HepG2 (cell line): ENCODE results near the gene RAPSN. TPM values are rescaled to one million over a fixed set of nuclear protein-coding genes. Genes with fewer than 3 reads are reported as not detected.

Experiments used
- DDIT3 ChIP-seq: sonication (generic); formaldehyde crosslinking; IDR thresholded peaks from 2 replicates; pipeline ENCODE4 v1.4.0; 2020; ENCODE audit warnings: mild to moderate bottlenecking, missing genetic modification reagents
- FOXJ3 ChIP-seq: sonication (generic); formaldehyde crosslinking; IDR thresholded peaks from 2 replicates; pipeline ENCODE4 v1.4.0; 2020; ENCODE audit warnings: missing genetic modification reagents, mild to moderate bottlenecking, borderline replicate concordance
- HDAC2 ChIP-seq: sonication (generic); formaldehyde crosslinking; IDR thresholded peaks from 2 replicates; pipeline ENCODE4 v1.4.0; 2020; ENCODE audit warnings: missing genetic modification reagents
- HNF4A ChIP-seq: sonication (generic); formaldehyde crosslinking; IDR thresholded peaks from 2 replicates; pipeline ENCODE4 v1.4.0; 2020; ENCODE audit warnings: missing genetic modification reagents
- NONO ChIP-seq, 2 experiments: fragments of 450-650 bp in 1 of 2; sonication (generic) in 1 of 2; formaldehyde crosslinking in 1 of 2; IDR thresholded peaks in 1 of 2; conservative IDR thresholded peaks in 1 of 2; 2 replicates each; pipeline versions ENCODE4 v1.6.1 to v1.8.0; 2017 to 2022; ENCODE audit warnings: mild to moderate bottlenecking in 1 of 2, missing genetic modification reagents in 1 of 2, moderate library complexity in 1 of 2
- SALL1 ChIP-seq: sonication (generic); formaldehyde crosslinking; IDR thresholded peaks from 2 replicates; pipeline ENCODE4 v1.8.0; 2022; ENCODE audit warnings: mild to moderate bottlenecking, missing genetic modification reagents
- ZBTB33 ChIP-seq: sonication (generic); formaldehyde crosslinking; IDR thresholded peaks from 2 replicates; pipeline ENCODE4 v1.4.0; 2020; ENCODE audit warnings: missing genetic modification reagents
- ZIK1 ChIP-seq: sonication (generic); formaldehyde crosslinking; IDR thresholded peaks from 2 replicates; pipeline ENCODE4 v1.5.0; 2020; ENCODE audit warnings: mild to moderate bottlenecking, low read depth, missing genetic modification reagents, borderline replicate concordance
- ZNF24 ChIP-seq: fragments of 450-650 bp; IDR thresholded peaks from 2 replicates; pipeline ENCODE4 v1.6.1; 2017; ENCODE audit warnings: antibody characterized with exemption, mild to moderate bottlenecking
- ZNF251 ChIP-seq: sonication (generic); formaldehyde crosslinking; IDR thresholded peaks from 2 replicates; pipeline ENCODE4 v1.9.0; 2021; ENCODE audit warnings: mild to moderate bottlenecking, missing genetic modification reagents
- ZNF646 ChIP-seq: sonication (generic); formaldehyde crosslinking; IDR thresholded peaks from 2 replicates; pipeline ENCODE4 v1.9.0; 2021; ENCODE audit warnings: mild to moderate bottlenecking, missing genetic modification reagents
- ZNF687 ChIP-seq: sonication (generic); formaldehyde crosslinking; IDR thresholded peaks from 2 replicates; pipeline ENCODE4 v1.5.1; 2020; ENCODE audit warnings: mild to moderate bottlenecking, missing genetic modification reagents, moderate library complexity
- ZNF710 ChIP-seq: sonication (generic); formaldehyde crosslinking; IDR thresholded peaks from 2 replicates; pipeline ENCODE4 v1.5.0; 2020; ENCODE audit warnings: mild to moderate bottlenecking, missing genetic modification reagents, borderline replicate concordance
- ZSCAN21 ChIP-seq: sonication (generic); formaldehyde crosslinking; IDR thresholded peaks from 2 replicates; pipeline ENCODE4 v1.8.0; 2022; ENCODE audit warnings: mild to moderate bottlenecking, missing genetic modification reagents, moderate library complexity, borderline replicate concordance
- polyA plus RNA-seq, 8 experiments: library from polyadenylated mRNA; depleted of rRNA in 3 of 8; stranded (reverse) in 7 of 8; unstranded in 1 of 8; fragments of >200 nt; fragmentation: Illumina TruSeq in 4 of 8; extraction: Trizol in 4 of 8; gene quantifications; 2 replicates each; pipeline versions ENCODE4 v1.2.1 to v1.2.3, GENCODE V29; 2011 to 2016; ENCODE audit warnings: low read depth in 4 of 8, missing spikeins in 1 of 8, mixed read lengths in 1 of 8; ENCODE audit not compliant: insufficient read depth in 1 of 8
- total RNA-seq, 5 experiments: library from RNA; depleted of rRNA; stranded (reverse); fragments of >200 nt; fragmentation: Illumina TruSeq; extraction: Trizol; gene quantifications; 2 replicates each; pipeline ENCODE4 v1.2.3, GENCODE V29; 2016; ENCODE audit warnings: low read depth in 1 of 5

The RAPSN gene
- total and polyA plus RNA-seq, 2 of the 13 experiments (the other 11 are each of a cell fraction or from before 2014, with no cell fraction given), result 0.15 to 1.2 TPM

GRCh38 chr11:47440054-47440476 is 8.9 kb downstream of the RAPSN start (continued):
- no peak for TF ChIP-seq NONO (IDR thresholded peaks at IDR 0.05)
- TF ChIP-seq NONO (CRISPR knock-in tag; conservative IDR thresholded peaks at IDR 0.05), result peak; percentile 40; the same call in 1 of the 2 replicates
- TF ChIP-seq HNF4A (CRISPR knock-in tag), result peak; percentile 77
- TF ChIP-seq ZNF646 (CRISPR knock-in tag), result no peak
- TF ChIP-seq ZIK1, result no peak
- TF ChIP-seq HDAC2 (CRISPR knock-in tag), result peak; percentile 75; the same call in 1 of the 2 replicates
- TF ChIP-seq ZNF24, result 0 out of 2 replicates have a peak, but pooled peaks have one; percentile 21
- no peak for TF ChIP-seq DDIT3
- TF ChIP-seq ZNF710, result peak; percentile 62; the same call in 1 of the 2 replicates
- no peak for TF ChIP-seq ZBTB33 (CRISPR knock-in tag)
- peak; percentile 99 for TF ChIP-seq ZSCAN21 (CRISPR knock-in tag)
- TF ChIP-seq ZNF687, result no peak
- no peak for TF ChIP-seq ZNF251 (CRISPR knock-in tag)
- TF ChIP-seq SALL1 (CRISPR knock-in tag), result peak; percentile 55
- no peak for TF ChIP-seq FOXJ3
